ENCODE results near the gene GLRX3.

Gene GLRX3

DNA sequence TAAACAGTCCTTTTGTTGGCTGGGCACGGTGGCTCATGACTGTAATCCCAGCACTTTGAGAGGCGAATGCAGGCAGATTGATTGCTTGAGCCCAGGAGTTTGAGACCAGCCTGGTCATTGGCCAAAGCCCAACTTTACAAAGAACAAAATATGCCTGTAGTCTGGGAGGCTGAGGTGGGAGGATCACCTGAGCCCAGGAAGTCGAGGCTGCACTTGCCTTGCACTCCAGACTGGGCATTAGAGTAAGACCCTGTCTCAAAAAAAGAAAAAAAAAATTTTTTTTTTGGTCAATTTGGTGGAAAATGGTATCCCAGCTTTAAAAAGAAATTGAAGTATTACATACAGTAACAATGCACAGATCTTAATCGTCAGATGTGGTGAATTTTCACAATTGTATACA lies 4.8 kb downstream of the GLRX3 start:
- H3K9me2 ChIP-seq (replicated peaks; ENCODE audit: insufficient read depth, low read length), result no peaks in the 10 kb centered on the region
- peak overlapping the region; percentile 63 for H3K4me2 ChIP-seq (ENCODE audit: low read depth, low read length, poor library complexity, severe bottlenecking)
- peaks cover 92% of the 10 kb centered on the region for H3K79me2 ChIP-seq (ENCODE audit: insufficient read depth, low read length)
- H3K4me3 ChIP-seq (ENCODE audit: insufficient read depth, low read length, poor library complexity, severe bottlenecking), result peak overlapping the region; percentile 14
- H3K36me3 ChIP-seq (ENCODE audit: low read length), result peaks cover 3% of the 10 kb centered on the region; the same call in 1 of the 2 replicates
- no peaks in the 10 kb centered on the region; the same call in 1 of the 2 replicates for H4K20me1 ChIP-seq (ENCODE audit: low read depth, low read length)
- H2AFZ ChIP-seq (ENCODE audit: low read depth, low read length, severe bottlenecking), result no peak overlapping the region
- TF ChIP-seq CTCF (IDR thresholded peaks at IDR 0.05; ENCODE audit: insufficient read depth, low read length, poor library complexity, severe bottlenecking) (no peak), EZH2phosphoT487 (conservative IDR thresholded peaks at IDR 0.05; ENCODE audit: low read length) (no peak)
- H3F3A ChIP-seq (ENCODE audit: insufficient read depth), result no peaks in the 10 kb centered on the region
- H3K9ac ChIP-seq (ENCODE audit: low read length), result peak overlapping the region; percentile 29
- peak overlapping the region; percentile 78 for H3K27ac ChIP-seq (ENCODE audit: low read depth, low read length)
- H3K9me3 ChIP-seq (ENCODE audit: insufficient read depth, low read length), result no peaks in the 10 kb centered on the region
- H3K27me3 ChIP-seq (ENCODE audit: low read length), result no peaks in the 10 kb centered on the region

GRCh38 chr10:130141460-130141859 lies 5.3 kb downstream of the GLRX3 start:
- H2AFZ ChIP-seq (ENCODE audit: low read depth, low read length, severe bottlenecking), result no peak overlapping the region
- no peaks in the 10 kb centered on the region; the same call in 1 of the 2 replicates for H4K20me1 ChIP-seq (ENCODE audit: low read depth, low read length)
- H3K9me3 ChIP-seq (ENCODE audit: insufficient read depth, low read length), result no peaks in the 10 kb centered on the region
- H3K4me3 ChIP-seq (ENCODE audit: insufficient read depth, low read length, poor library complexity, severe bottlenecking), result peak overlapping the region; percentile 14
- H3K4me2 ChIP-seq (ENCODE audit: low read depth, low read length, poor library complexity, severe bottlenecking), result peak overlapping the region; percentile 63
- TF ChIP-seq CTCF (IDR thresholded peaks at IDR 0.05; ENCODE audit: insufficient read depth, low read length, poor library complexity, severe bottlenecking) (no peak), EZH2phosphoT487 (conservative IDR thresholded peaks at IDR 0.05; ENCODE audit: low read length) (no peak)
- no peaks in the 10 kb centered on the region for H3F3A ChIP-seq (ENCODE audit: insufficient read depth)
- peak overlapping the region; percentile 78 for H3K27ac ChIP-seq (ENCODE audit: low read depth, low read length)
- no peaks in the 10 kb centered on the region for H3K9me2 ChIP-seq (replicated peaks; ENCODE audit: insufficient read depth, low read length)
- peak overlapping the region; percentile 29 for H3K9ac ChIP-seq (ENCODE audit: low read length)
- peaks cover 94% of the 10 kb centered on the region for H3K79me2 ChIP-seq (ENCODE audit: insufficient read depth, low read length)
- H3K27me3 ChIP-seq (ENCODE audit: low read length), result no peaks in the 10 kb centered on the region
- H3K36me3 ChIP-seq (ENCODE audit: low read length), result peaks cover 4% of the 10 kb centered on the region; the same call in 1 of the 2 replicates

- H4K20me1 ChIP-seq (ENCODE audit: low read depth, low read length), result no peaks in the 10 kb centered on the region; the same call in 1 of the 2 replicates
- H3K9ac ChIP-seq (ENCODE audit: low read length), result peak overlapping the region; percentile 29
- H3K4me2 ChIP-seq (ENCODE audit: low read depth, low read length, poor library complexity, severe bottlenecking), result peak overlapping the region; percentile 63
These were observed 5.7 kb downstream of the GLRX3 start for GRCh38 chr10:130141878-130142277.

More at GRCh38 chr10:130141878-130142277, 5.7 kb downstream of the GLRX3 start:
- peaks cover 8% of the 10 kb centered on the region; the same call in 1 of the 2 replicates for H3K36me3 ChIP-seq (ENCODE audit: low read length)
- no peaks in the 10 kb centered on the region for H3K27me3 ChIP-seq (ENCODE audit: low read length)
- H3K9me2 ChIP-seq (replicated peaks; ENCODE audit: insufficient read depth, low read length), result no peaks in the 10 kb centered on the region
- no peaks in the 10 kb centered on the region for H3K9me3 ChIP-seq (ENCODE audit: insufficient read depth, low read length)
- H3K27ac ChIP-seq (ENCODE audit: low read depth, low read length), result peak overlapping the region; percentile 78
- H3F3A ChIP-seq (ENCODE audit: insufficient read depth), result no peaks in the 10 kb centered on the region
- peak overlapping the region; percentile 14 for H3K4me3 ChIP-seq (ENCODE audit: insufficient read depth, low read length, poor library complexity, severe bottlenecking)
- no peak overlapping the region for H2AFZ ChIP-seq (ENCODE audit: low read depth, low read length, severe bottlenecking)
- TF ChIP-seq CTCF (IDR thresholded peaks at IDR 0.05; ENCODE audit: insufficient read depth, low read length, poor library complexity, severe bottlenecking), result no peak
- no peak for TF ChIP-seq EZH2phosphoT487 (conservative IDR thresholded peaks at IDR 0.05; ENCODE audit: low read length)
- peaks cover 94% of the 10 kb centered on the region for H3K79me2 ChIP-seq (ENCODE audit: insufficient read depth, low read length)
